PC-9 (cell line): ENCODE measurements around the gene ELMO1.

ENCODE experiments used
- EZH2 ChIP-seq: fragments of 200-600 bp; sonication (generic); IDR thresholded peaks from 2 replicates; pipeline ENCODE4 v1.8.0; 2017; ENCODE audit warnings: antibody characterized with exemption, low read depth
- TF ChIP-seq, protein P1 (sequence below): fragments of 200-600 bp; sonication (generic); conservative IDR thresholded peaks from 2 replicates; pipeline ENCODE4 v1.6.1; 2017; ENCODE audit warnings: mixed run types, antibody characterized with exemption, mild to moderate bottlenecking, moderate library complexity

DNA sequence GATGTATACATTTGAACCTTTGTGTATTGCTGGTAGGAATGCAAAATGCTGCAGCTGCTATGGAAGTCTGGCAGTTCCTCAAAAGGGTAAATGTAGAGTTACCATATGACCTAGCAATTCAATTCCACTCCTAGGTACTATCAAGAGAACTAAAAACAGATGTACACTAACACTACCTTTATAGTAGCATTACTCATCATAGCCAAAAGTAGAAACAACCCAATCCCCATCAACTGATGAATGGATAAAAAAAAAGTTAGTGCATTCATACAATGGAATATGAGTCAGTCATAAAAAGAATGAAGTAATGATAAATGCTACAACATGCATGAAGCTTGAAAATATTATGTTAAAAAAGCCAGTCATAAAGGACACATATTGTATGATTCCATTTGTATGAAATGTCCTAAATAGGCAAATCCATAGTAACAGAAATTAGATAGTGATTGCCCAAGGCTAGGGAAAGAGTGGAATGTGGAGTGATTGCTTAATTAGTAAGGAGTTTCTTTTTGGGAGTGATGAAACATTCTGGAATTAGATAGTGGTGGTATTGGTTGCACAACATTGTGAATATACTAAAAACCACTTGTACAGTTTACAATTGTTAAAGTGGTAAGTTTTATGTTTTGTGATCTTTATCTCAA, 628.0 kb downstream of the ELMO1 start:
- TF ChIP-seq, protein P1, sequence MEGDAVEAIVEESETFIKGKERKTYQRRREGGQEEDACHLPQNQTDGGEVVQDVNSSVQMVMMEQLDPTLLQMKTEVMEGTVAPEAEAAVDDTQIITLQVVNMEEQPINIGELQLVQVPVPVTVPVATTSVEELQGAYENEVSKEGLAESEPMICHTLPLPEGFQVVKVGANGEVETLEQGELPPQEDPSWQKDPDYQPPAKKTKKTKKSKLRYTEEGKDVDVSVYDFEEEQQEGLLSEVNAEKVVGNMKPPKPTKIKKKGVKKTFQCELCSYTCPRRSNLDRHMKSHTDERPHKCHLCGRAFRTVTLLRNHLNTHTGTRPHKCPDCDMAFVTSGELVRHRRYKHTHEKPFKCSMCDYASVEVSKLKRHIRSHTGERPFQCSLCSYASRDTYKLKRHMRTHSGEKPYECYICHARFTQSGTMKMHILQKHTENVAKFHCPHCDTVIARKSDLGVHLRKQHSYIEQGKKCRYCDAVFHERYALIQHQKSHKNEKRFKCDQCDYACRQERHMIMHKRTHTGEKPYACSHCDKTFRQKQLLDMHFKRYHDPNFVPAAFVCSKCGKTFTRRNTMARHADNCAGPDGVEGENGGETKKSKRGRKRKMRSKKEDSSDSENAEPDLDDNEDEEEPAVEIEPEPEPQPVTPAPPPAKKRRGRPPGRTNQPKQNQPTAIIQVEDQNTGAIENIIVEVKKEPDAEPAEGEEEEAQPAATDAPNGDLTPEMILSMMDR = no peak
- no peak for TF ChIP-seq EZH2
